AG09319 (cell line): ENCODE measurements around the gene HS3ST4.

Source experiments
- DNase-seq: peaks from one replicate; pipeline ENCODE4 v3.0.0-alpha.2; 2010; ENCODE audit warnings: low read depth; ENCODE audit errors: extremely low read depth
- TF ChIP-seq, protein P1 (sequence below): IDR thresholded peaks from 2 replicates; pipeline ENCODE4 v1.5.1; 2011; ENCODE audit warnings: low read depth, mild to moderate bottlenecking, inconsistent platforms, low read length, moderate library complexity

The HS3ST4 gene

GRCh38 chr16:25893332-25893731 lies 201.6 kb downstream of the HS3ST4 start:
- TF ChIP-seq, protein P1, sequence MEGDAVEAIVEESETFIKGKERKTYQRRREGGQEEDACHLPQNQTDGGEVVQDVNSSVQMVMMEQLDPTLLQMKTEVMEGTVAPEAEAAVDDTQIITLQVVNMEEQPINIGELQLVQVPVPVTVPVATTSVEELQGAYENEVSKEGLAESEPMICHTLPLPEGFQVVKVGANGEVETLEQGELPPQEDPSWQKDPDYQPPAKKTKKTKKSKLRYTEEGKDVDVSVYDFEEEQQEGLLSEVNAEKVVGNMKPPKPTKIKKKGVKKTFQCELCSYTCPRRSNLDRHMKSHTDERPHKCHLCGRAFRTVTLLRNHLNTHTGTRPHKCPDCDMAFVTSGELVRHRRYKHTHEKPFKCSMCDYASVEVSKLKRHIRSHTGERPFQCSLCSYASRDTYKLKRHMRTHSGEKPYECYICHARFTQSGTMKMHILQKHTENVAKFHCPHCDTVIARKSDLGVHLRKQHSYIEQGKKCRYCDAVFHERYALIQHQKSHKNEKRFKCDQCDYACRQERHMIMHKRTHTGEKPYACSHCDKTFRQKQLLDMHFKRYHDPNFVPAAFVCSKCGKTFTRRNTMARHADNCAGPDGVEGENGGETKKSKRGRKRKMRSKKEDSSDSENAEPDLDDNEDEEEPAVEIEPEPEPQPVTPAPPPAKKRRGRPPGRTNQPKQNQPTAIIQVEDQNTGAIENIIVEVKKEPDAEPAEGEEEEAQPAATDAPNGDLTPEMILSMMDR: no peak
- DNase-seq: no peak

DNA sequence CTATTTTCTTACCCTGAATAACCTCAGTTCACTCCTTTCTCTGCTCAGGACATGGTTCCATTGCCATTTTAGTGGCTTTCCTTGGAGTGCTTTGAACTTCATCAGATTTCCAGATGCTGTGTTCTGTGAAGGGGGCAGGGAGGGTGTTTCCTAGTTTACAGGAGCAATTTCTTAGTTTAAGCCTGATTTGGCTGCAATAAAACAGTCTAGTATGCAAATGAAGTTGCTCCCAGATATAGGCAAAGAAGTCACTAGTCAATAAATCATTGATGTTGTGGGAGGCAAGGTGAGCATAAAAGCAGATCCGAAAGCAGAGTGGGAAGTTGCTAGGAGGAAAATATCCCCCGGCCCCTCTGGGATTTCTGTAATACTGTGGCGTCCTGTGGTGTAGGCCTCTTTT lies 202.3 kb downstream of the HS3ST4 start:
- TF ChIP-seq, protein P1: no peak
- no peak for DNase-seq

DNA sequence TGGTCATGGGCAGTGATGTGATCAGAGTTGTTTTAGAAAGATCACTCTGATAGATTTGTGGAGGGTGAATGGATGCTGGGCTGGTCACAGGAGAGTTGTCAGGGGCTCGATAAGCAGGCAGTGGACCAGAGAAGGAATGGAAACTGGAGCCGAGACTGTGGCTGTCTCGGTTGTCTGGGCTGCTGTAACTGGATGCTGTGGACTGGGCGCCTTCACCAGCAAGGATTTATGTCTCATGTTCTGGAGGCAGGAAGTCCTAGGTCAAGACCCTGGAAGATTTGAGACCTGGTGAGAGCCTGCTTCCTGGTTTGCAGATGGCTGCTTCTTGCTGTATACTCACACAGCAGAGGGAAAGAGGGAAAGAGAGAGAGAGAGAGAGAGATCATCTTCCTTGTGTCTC lies 203.6 kb downstream of the HS3ST4 start:
- TF ChIP-seq, protein P1: no peak
- no peak for DNase-seq

DNA sequence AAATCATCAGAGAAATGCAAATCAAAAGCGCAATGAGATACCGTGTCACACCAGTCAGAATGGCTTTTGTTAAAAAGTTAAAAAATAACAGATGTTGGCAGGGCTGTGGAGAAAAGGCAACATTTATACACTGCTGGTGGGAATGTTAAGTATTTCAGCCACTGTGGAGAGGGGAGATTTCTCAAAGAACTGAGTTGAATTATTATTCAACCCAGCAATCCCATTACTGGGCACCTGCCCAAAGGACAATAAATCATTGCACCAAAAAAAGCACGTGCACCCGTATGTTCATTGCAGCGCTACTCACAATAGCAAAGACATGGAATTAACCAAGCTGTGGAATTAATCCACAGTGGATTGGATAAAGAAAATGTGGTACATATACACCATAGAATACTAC lies 204.7 kb downstream of the HS3ST4 start:
- no peak for DNase-seq
- TF ChIP-seq, protein P1: no peak

DNA sequence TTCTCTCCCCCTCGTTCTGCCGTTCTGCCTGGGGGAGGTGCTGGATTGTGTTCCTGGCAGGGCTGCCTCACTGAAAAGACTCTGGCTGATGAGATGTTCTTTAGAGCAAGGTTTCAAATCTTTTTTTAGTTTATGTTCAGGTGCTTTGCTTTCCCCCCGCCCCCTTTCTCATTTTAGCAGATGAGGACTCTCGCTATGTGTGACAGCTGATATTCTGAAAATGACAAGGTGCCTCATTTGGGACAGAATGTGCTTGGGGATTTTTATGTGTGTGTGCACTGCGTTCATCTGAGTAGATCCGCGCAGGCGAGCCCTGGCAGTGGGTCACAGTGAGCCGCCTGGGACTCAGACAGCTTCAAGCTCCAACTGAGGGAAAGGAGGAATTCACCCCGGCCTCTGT lies 205.9 kb downstream of the HS3ST4 start:
- TF ChIP-seq, protein P1: no peak
- DNase-seq: no peak

DNA sequence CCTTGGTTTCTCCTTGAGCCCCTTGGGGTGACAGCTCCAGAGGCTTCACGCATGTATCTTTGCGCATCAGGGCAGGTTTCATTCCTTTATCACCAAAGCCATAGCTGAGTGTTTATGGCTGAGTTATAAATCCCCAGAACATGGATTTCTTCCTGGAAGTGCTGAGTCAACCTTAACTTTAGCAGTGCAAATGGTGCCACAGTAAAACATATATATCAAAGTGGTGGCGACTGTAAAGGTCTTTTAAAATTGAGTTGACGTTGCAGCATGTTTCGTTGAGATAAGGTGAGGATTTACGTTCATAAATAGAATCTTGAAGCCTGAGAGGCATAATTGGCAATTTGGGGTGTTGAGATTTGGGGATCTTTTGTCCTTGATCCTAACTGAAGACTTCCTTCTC lies 214.1 kb downstream of the HS3ST4 start:
- no peak for DNase-seq

DNA sequence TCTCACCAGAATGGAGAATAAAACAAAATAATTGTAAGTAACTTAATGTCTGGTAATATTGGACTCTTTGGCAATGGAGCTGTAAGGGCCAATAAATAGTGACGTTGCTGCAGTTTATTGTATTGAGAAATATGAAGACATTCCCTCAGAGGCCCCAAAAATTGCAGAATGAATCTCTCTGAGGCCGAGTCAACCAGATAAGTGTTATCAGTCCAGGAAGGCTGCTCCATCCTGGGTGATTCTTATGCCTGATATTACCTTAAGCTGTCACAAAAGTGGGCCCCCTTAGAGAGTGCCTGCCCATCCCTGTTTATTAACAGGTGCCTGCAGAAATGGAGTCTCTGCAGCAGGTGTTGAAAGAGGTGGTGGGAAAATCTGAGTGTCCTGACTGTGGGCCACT lies 219.2 kb downstream of the HS3ST4 start:
- no peak for DNase-seq
- TF ChIP-seq, protein P1: no peak

More for the DNA sequence above, 214.1 kb downstream of the HS3ST4 start:
- TF ChIP-seq, protein P1: no peak
